Motor neuron (in vitro differentiated cells): ENCODE data around the gene SBF2. TPM values are rescaled to one million over a fixed set of nuclear protein-coding genes. Genes with fewer than 3 reads are reported as not detected.
"Not testable (repeated sequence)": the region's sequence is repeated elsewhere in the genome, so short reads cannot be mapped to it uniquely, and the experiment has no call there.

Experiments used
- ATAC-seq, 8 experiments: fragments of 200-7000 bp; cut with Tn5 transposase; replicated peaks in 6 of 8; 2 replicates each; pipeline ENCODE4 v1.8.0; 2021; ENCODE audit warnings: mild to moderate bottlenecking in 8 of 8, moderate library complexity in 8 of 8
- H3K27ac ChIP-seq, 2 donors: fragments of 250-450 bp; sonication (Bioruptor Pico); 2 replicates each; pipeline ENCODE4 v1.9.0; 2021; ENCODE audit warnings: antibody characterized with exemption in 2 of 2, mild to moderate bottlenecking in 2 of 2, moderate library complexity in 1 of 2
- H3K4me1 ChIP-seq, 2 donors: fragments of 250-450 bp; sonication (Bioruptor Pico); replicated peaks in 1 of 2; 2 replicates each; pipeline ENCODE4 v1.6.1; 2021; ENCODE audit warnings: antibody characterized with exemption in 2 of 2, mild to moderate bottlenecking in 2 of 2, moderate library complexity in 1 of 2
- H3K4me3 ChIP-seq, 5 donors: fragments of 250-450 bp; sonication (Bioruptor Pico); 2 replicates each; pipeline ENCODE4 v1.9.0; 2021; ENCODE audit warnings: antibody characterized with exemption in 5 of 5, mild to moderate bottlenecking in 5 of 5, moderate library complexity in 4 of 5
- WGBS, 10 experiments: fragments of 450-650 bp; shearing (Covaris generic); methylation state at CpG; one replicate each; pipeline ENCODE4 v1.0.0; 2022; 5-methylcytosine and 5-hydroxymethylcytosine counted together
- in situ Hi-C, 9 experiments: fragments of 400-800 bp; cut with MboI; loops; one replicate each; pipeline ENCODE4 v1.15.0; 2021; ENCODE audit warnings: low sequenced_read_pairs in 9 of 9, low pct_unique_long_range_greater_than_20kb in 2 of 9; ENCODE audit not compliant: unreplicated experiment in 9 of 9
- total RNA-seq, 8 experiments: library from RNA; unstranded; fragments of 300-600 nt; gene quantifications; 2 replicates each; pipeline versions ENCODE4 v1.2.3 to v1.2.4, GENCODE V29; 2022

The SBF2 gene
- total RNA-seq, 8 experiments from 2014 or later: 31.8 to 66.3 (median 44.6) TPM

DNA sequence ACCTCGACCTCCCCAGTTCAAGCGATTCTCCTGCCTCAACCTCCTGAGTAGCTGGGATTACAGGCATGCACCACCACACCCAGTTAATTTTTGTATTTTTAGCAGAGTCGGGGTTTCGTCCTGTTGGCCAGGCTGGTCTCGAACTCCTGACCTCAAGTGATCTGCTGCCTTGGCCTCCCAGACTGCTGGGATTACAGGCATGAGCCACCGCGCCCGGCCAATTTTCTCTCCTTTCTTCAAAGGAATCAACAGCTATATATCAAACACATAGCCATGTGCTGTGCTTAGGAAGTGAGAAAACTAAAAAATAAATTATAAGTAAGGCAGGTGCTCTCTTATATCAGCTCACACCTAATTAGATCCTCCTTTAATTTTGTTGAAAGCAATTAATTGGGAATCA lies 164.8 kb downstream of the SBF2 start:
- in situ Hi-C loops, H3K4me3 ChIP-seq, H3K27ac ChIP-seq, H3K4me1 ChIP-seq, ATAC-seq: not testable (repeated sequence)
- WGBS, 10 experiments: 77 to 100% (median 100%) methylated on average over 1 to 8 of the region's 8 CpGs; no CpG with 5 or more reads in 1 of the 10 experiments

- no peaks in the 10 kb centered on the region for H3K4me1 ChIP-seq
- no peak overlapping the region for H3K27ac ChIP-seq
- in situ Hi-C loops: no loop called here
- no peak overlapping the region for H3K4me3 ChIP-seq
- 13 to 100% (median 94%) methylated on average over 1 to 2 of the region's 2 CpGs for WGBS, 10 experiments
- ATAC-seq: peak in 1 of 8 experiments; percentile 26
These were observed 168.4 kb downstream of the SBF2 start for GRCh38 chr11:10125522-10126133.

DNA sequence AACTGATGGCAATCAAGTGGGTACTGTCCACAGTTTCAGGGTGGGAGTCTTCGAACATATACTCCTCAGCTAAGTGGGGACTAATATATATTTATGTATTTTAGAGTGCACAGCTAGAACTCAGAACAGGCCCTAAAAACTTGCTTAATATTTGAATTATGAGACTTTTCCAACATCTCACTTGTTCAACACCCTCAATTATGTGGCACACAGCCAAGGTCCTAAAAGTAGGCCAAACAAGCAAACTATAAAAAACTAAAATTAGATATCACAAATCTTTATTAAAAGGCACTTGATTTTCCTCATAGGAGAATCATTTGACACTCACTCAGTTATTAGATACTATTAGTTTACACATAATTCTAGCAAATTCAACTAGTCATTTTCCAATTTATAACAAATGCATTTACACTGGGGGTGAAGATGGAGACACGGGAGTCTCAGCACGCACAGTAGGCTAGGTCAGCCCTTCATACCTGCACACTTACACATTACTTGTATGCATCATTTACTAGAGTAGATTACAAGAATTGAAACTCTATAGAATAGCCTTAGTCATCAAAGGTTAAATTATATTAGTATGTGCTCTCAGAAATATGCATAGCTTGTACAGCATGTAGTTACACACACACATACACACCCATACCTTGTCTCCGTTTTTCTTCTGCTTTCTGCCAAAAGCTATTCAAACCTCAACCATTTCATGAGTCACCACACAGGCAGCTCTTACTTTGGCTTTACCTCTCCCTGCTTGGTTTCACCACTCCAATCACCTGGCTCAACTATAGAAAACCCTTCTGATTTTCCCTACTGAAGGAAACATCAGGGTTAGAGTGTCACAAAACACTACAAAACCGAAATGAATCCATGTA lies 171.5 kb downstream of the SBF2 start:
- no peaks in the 10 kb centered on the region for H3K4me1 ChIP-seq
- no peak overlapping the region for H3K27ac ChIP-seq
- WGBS, 10 experiments: 69 to 100% (median 88%) methylated on average over 2 to 5 of the region's 5 CpGs
- no peak overlapping the region for H3K4me3 ChIP-seq
- in situ Hi-C loops: no loop called here
- ATAC-seq: peak in 2 of 8 experiments; percentile 26 to 65

- WGBS, 10 experiments: 100% methylated on average over 1 of the region's 1 CpG; no CpG with 5 or more reads in 3 of the 10 experiments
- Histone ChIP-seq H3K27ac (no peak overlapping the region), H3K4me3 (no peak overlapping the region), H3K4me1 (no peaks in the 10 kb centered on the region)
- in situ Hi-C loops: no loop called here
- no peak for ATAC-seq
These were observed 175.2 kb downstream of the SBF2 start for GRCh38 chr11:10118865-10119264.

DNA sequence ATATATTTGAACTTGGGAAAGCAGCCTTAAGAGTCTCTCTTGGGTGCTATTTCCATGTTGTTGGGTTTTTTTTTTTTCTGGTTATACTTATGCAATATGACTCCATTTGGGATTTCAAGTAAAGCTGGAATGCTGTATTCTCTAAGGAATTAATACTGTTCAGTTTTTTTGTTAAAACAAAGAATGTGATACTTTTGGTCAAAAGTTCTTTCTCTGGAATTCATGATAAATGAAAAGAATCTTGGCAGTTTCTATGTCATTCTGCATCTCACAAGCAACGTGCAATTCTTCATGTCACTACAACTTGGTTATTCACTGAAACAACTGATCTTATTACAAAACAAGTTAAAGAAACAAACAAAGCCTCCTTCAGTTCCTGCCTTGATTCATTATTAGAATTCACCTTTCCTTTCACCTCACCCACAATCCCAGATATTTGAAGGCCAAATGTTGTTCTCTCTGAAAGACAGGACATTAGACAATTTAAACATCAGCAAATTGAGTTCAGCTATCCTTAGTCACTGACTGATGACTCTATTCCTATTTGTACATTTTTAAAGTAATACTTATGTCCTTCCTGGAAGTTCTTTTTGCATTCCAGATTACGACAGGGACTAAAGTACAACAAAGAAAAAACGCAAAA lies 176.2 kb downstream of the SBF2 start:
- peak in 2 of 8 experiments; percentile 45 to 70 for ATAC-seq

GRCh38 chr11:10116588-10116987 lies 177.4 kb downstream of the SBF2 start:
- no peak for ATAC-seq
- in situ Hi-C loops: no loop called here
- Histone ChIP-seq H3K4me3 (no peak overlapping the region), H3K4me1 (no peaks in the 10 kb centered on the region), H3K27ac (no peak overlapping the region)
- 71 to 100% (median 90%) methylated on average over 1 of the region's 1 CpG; no CpG with 5 or more reads in 1 of the 10 experiments for WGBS, 10 experiments

More for the DNA sequence above, 176.2 kb downstream of the SBF2 start:
- H3K4me3 ChIP-seq: no peak overlapping the region
- WGBS, 10 experiments: 0 to 100% (median 78%) methylated on average over 2 to 3 of the region's 3 CpGs
- no peak overlapping the region for H3K27ac ChIP-seq
- in situ Hi-C loops: no loop called here
- no peaks in the 10 kb centered on the region for H3K4me1 ChIP-seq

- no peak overlapping the region for H3K27ac ChIP-seq
- in situ Hi-C loops: no loop called here
- H3K4me3 ChIP-seq: no peak overlapping the region
- no peak for ATAC-seq
- WGBS, 10 experiments: 58 to 100% (median 75%) methylated on average over 1 to 3 of the region's 3 CpGs
- peaks cover 0 to under 1% of the 10 kb centered on the region in 2 donors for H3K4me1 ChIP-seq
These were observed 179.2 kb downstream of the SBF2 start for GRCh38 chr11:10114593-10115404.

DNA sequence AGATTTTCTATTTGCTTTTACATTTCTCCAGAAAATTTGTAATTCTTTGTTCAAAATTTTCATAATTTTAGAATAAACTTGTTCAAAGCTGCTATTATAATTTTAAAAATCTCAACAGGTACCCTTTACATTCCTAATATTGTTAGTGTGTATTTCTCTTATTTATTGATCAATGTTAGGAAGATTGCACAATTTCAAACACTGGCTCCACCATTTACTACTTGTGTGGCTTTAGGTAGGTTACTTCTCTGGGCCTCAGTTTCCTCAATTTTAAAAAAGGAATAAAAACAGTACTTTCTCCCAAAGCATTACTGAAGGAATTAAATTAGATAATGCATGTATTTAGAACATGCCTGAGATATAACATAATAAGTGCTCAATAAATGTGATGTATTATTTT lies 180.2 kb downstream of the SBF2 start:
- no peak for ATAC-seq
- Histone ChIP-seq H3K4me1 (peaks cover 0 to 8% of the 10 kb centered on the region in 2 donors), H3K4me3 (no peak overlapping the region), H3K27ac (no peak overlapping the region)
- in situ Hi-C loops: no loop called here

DNA sequence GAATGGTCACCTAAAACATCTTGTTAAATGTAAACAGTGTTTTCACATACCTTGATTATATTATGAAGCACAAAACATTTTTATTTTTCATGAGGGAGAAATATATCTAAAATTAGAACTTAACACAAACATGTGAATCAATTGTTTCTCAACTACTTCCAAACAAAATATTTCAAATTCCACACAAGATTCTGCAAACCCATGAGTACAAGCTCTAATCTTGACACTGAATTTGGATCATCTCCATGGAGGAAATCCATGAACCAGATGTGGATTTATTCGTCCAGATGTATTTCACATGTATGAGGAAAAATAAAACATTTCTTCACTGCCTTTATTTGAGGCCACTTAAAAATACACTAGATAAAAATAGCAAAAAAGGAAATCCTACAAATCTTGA lies 184.2 kb downstream of the SBF2 start:
- H3K4me3 ChIP-seq: no peak overlapping the region
- in situ Hi-C loops: no loop called here
- peaks cover 0 to 18% of the 10 kb centered on the region in 2 donors for H3K4me1 ChIP-seq
- 0 to 100% (median 85%) methylated on average over 1 of the region's 1 CpG; no CpG with 5 or more reads in 3 of the 10 experiments for WGBS, 10 experiments
- no peak overlapping the region for H3K27ac ChIP-seq
- ATAC-seq: peak in 3 of 8 experiments; percentile 31 to 59 (median 32)

- in situ Hi-C loops: no loop called here
- no peak overlapping the region for H3K27ac ChIP-seq
- ATAC-seq: peak; percentile 86 to 100 (median 92)
- 0 to 100% (median 48%) methylated on average over 1 to 3 of the region's 3 CpGs; no CpG with 5 or more reads in 1 of the 10 experiments for WGBS, 10 experiments
- H3K4me3 ChIP-seq: no peak overlapping the region
- H3K4me1 ChIP-seq: peaks cover 0 to 18% of the 10 kb centered on the region in 2 donors
These were observed 184.9 kb downstream of the SBF2 start for GRCh38 chr11:10108915-10109680.

DNA sequence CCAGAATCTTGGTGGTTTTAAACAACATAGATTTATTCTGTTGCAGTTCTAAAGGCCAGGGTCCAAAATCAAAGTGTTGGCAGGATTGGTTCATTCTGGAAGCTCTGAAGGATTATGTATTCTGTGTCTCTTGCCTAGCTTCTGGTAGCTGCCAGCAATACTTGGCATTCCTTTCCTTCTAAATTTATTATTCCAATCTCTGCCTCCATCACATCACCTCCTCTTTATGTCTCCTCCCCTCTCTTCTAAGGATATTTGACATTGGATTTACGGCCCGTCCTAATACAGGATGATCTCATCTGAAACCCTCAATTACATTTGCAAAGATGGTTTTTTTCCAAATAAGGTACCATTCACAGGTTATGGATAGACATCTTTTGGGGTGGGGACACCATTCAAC lies 186.5 kb downstream of the SBF2 start:
- peak in 5 of 8 experiments; percentile 24 to 46 (median 32) for ATAC-seq
- 24 to 100% (median 74%) methylated on average over 1 to 2 of the region's 2 CpGs for WGBS, 10 experiments
- no peak overlapping the region for H3K27ac ChIP-seq
- in situ Hi-C loops: no loop called here
- peaks cover 0 to 18% of the 10 kb centered on the region in 2 donors for H3K4me1 ChIP-seq
- no peak overlapping the region for H3K4me3 ChIP-seq

DNA sequence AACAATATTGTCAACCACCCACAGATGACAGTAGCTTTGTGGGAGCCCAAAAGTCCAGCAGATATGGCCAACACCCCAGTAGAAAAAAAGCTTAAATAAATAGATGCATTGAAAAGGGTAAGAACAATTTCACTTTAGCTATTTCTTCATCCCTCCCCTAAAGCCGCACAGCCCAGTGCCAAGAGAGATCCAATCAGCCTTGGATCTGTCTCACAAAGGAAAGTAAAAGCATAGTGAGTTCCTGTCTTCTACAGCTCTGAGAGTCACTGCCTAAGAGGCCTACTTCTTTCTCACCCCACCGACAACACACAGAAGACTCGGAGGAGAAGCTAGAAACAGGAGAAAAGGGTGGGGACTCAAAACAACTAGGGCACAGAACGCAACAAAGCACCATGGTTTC lies 196.4 kb downstream of the SBF2 start:
- no peak for ATAC-seq
- no peak overlapping the region for H3K27ac ChIP-seq
- H3K4me1 ChIP-seq: no peaks in the 10 kb centered on the region
- 80 to 100% (median 100%) methylated on average over 1 to 3 of the region's 4 CpGs; no CpG with 5 or more reads in 2 of the 10 experiments for WGBS, 10 experiments
- H3K4me3 ChIP-seq: no peak overlapping the region
- in situ Hi-C loops: no loop called here
